Peyer's patch (tissue), 4 donors: Measurements from ENCODE around the gene IAPP.
"Not testable (repeated sequence)": the region's sequence is repeated elsewhere in the genome, so short reads cannot be mapped to it uniquely, and the experiment has no call there.

ENCODE experiments used
- POLR2A ChIP-seq, 2 donors: fragments of 450-650 bp; IDR thresholded peaks; one replicate each; pipeline ENCODE4 v1.5.1; 2017; ENCODE audit warnings: antibody characterized with exemption in 2 of 2, mild to moderate bottlenecking in 2 of 2, moderate library complexity in 2 of 2
- TF ChIP-seq, protein P1 (sequence below), 6 experiments: fragments of 450-650 bp in 4 of 6; fragments of 200-600 bp in 2 of 6; sonication (generic) in 1 of 6; IDR thresholded peaks; one replicate each; pipeline ENCODE4 v1.5.1; 2017 to 2019; ENCODE audit warnings: antibody characterized with exemption in 6 of 6, mild to moderate bottlenecking in 3 of 6, moderate library complexity in 1 of 6

- not testable (repeated sequence) for TF ChIP-seq POLR2A (IDR thresholded peaks at IDR 0.05)
- TF ChIP-seq, protein P1, sequence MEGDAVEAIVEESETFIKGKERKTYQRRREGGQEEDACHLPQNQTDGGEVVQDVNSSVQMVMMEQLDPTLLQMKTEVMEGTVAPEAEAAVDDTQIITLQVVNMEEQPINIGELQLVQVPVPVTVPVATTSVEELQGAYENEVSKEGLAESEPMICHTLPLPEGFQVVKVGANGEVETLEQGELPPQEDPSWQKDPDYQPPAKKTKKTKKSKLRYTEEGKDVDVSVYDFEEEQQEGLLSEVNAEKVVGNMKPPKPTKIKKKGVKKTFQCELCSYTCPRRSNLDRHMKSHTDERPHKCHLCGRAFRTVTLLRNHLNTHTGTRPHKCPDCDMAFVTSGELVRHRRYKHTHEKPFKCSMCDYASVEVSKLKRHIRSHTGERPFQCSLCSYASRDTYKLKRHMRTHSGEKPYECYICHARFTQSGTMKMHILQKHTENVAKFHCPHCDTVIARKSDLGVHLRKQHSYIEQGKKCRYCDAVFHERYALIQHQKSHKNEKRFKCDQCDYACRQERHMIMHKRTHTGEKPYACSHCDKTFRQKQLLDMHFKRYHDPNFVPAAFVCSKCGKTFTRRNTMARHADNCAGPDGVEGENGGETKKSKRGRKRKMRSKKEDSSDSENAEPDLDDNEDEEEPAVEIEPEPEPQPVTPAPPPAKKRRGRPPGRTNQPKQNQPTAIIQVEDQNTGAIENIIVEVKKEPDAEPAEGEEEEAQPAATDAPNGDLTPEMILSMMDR (IDR thresholded peaks at IDR 0.05), result not testable (repeated sequence)
Observed at GRCh38 chr12:21419009-21419699, 46.5 kb downstream of the IAPP start.
